K562 (cell line): ENCODE results near the gene TMEM187. TPM values are rescaled to one million over a fixed set of nuclear protein-coding genes. Genes with fewer than 3 reads are reported as not detected.

Experiments used
- BCOR ChIP-seq: fragments of 450-650 bp; IDR thresholded peaks from 2 replicates; pipeline ENCODE4 v1.6.1; 2016
- MAX ChIP-seq: sonication (generic); formaldehyde crosslinking; IDR thresholded peaks from 2 replicates; pipeline ENCODE4 v1.9.0; 2022; ENCODE audit warnings: mild to moderate bottlenecking, missing genetic modification reagents
- NCOA4 ChIP-seq: fragments of 450-650 bp; IDR thresholded peaks from 2 replicates; pipeline ENCODE4 v1.6.1; 2018; ENCODE audit warnings: mild to moderate bottlenecking; ENCODE audit not compliant: partially characterized antibody
- NFIC ChIP-seq: fragments of 450-650 bp; IDR thresholded peaks from 2 replicates; pipeline ENCODE4 v1.6.1; 2017; ENCODE audit warnings: mild to moderate bottlenecking, inconsistent platforms
- NFRKB ChIP-seq: fragments of 450-650 bp; IDR thresholded peaks from 2 replicates; pipeline ENCODE4 v1.6.1; 2016; ENCODE audit warnings: low read depth
- ZC3H4 ChIP-seq: sonication (generic); formaldehyde crosslinking; IDR thresholded peaks from 2 replicates; pipeline ENCODE4 v1.9.0; 2021; ENCODE audit warnings: missing genetic modification reagents, borderline replicate concordance
- ZNF121 ChIP-seq: sonication (generic); formaldehyde crosslinking; conservative IDR thresholded peaks from 2 replicates; pipeline ENCODE4 v1.8.0; 2022; ENCODE audit warnings: missing genetic modification reagents
- polyA plus RNA-seq, 8 experiments: library from polyadenylated mRNA; depleted of rRNA in 4 of 8; stranded (reverse) in 5 of 8; unstranded in 3 of 8; fragments of >200 nt; fragmentation: Nextera tagmentation in 2 of 8; fragmentation: Illumina TruSeq in 1 of 8; extraction: Ambion mirVana in 2 of 8; extraction: Trizol in 1 of 8; gene quantifications; 2 replicates each; pipeline versions ENCODE4 v1.2.1 to v1.2.3, GENCODE V29; 2011 to 2014; ENCODE audit warnings: inconsistent platforms in 1 of 8, missing spikeins in 1 of 8
- total RNA-seq, 7 experiments: library from RNA; depleted of rRNA in 6 of 7; stranded (reverse); fragments of >200 nt in 6 of 7; fragmentation: Illumina TruSeq in 2 of 7; extraction: Trizol in 2 of 7; gene quantifications; 2 replicates each; pipeline versions ENCODE4 v1.2.1 to v1.2.3, GENCODE V29; 2011 to 2021; ENCODE audit warnings: low replicate concordance in 1 of 7
- TF ChIP-seq, protein P1 (sequence below): sonication (generic); formaldehyde crosslinking; IDR thresholded peaks from 2 replicates; pipeline ENCODE4 v1.8.0; 2022; ENCODE audit warnings: mild to moderate bottlenecking, missing genetic modification reagents

TMEM187 gene
- total and polyA plus RNA-seq, 9 of the 15 experiments (the other 6 are each of a cell fraction or from before 2014, with no cell fraction given), result 0.13 to 6.4 (median 1.6) TPM

GRCh38 chrX:153973127-153974002 lies 811 bp downstream of the TMEM187 start (continued):
- TF ChIP-seq NCOA4, result no peak
- TF ChIP-seq BCOR, result 0 out of 2 replicates have a peak, but pooled peaks have one; percentile 44
- TF ChIP-seq NFRKB, result peak; percentile 77; the same call in 1 of the 2 replicates
- TF ChIP-seq, protein P1, sequence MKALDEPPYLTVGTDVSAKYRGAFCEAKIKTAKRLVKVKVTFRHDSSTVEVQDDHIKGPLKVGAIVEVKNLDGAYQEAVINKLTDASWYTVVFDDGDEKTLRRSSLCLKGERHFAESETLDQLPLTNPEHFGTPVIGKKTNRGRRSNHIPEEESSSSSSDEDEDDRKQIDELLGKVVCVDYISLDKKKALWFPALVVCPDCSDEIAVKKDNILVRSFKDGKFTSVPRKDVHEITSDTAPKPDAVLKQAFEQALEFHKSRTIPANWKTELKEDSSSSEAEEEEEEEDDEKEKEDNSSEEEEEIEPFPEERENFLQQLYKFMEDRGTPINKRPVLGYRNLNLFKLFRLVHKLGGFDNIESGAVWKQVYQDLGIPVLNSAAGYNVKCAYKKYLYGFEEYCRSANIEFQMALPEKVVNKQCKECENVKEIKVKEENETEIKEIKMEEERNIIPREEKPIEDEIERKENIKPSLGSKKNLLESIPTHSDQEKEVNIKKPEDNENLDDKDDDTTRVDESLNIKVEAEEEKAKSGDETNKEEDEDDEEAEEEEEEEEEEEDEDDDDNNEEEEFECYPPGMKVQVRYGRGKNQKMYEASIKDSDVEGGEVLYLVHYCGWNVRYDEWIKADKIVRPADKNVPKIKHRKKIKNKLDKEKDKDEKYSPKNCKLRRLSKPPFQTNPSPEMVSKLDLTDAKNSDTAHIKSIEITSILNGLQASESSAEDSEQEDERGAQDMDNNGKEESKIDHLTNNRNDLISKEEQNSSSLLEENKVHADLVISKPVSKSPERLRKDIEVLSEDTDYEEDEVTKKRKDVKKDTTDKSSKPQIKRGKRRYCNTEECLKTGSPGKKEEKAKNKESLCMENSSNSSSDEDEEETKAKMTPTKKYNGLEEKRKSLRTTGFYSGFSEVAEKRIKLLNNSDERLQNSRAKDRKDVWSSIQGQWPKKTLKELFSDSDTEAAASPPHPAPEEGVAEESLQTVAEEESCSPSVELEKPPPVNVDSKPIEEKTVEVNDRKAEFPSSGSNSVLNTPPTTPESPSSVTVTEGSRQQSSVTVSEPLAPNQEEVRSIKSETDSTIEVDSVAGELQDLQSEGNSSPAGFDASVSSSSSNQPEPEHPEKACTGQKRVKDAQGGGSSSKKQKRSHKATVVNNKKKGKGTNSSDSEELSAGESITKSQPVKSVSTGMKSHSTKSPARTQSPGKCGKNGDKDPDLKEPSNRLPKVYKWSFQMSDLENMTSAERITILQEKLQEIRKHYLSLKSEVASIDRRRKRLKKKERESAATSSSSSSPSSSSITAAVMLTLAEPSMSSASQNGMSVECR, result 0 out of 2 replicates have a peak, but pooled peaks have one; percentile 37
- TF ChIP-seq MAX (CRISPR knock-in tag), result peak; percentile 43
- TF ChIP-seq ZC3H4 (CRISPR knock-in tag), result peak; percentile 47; the same call in 1 of the 2 replicates
- TF ChIP-seq ZNF121 (CRISPR knock-in tag), result peak; percentile 100
- 0 out of 2 replicates have a peak, but pooled peaks have one; percentile 40 for TF ChIP-seq NFIC
